Stomach smooth muscle (tissue), 2 donors: ENCODE results near the gene RASGEF1B.

ENCODE experiments used
- H3K27ac ChIP-seq: one replicate; pipeline ENCODE4 v1.7.0; 2013; ENCODE audit warnings: mild to moderate bottlenecking, low read length, inconsistent platforms
- H3K27me3 ChIP-seq, 2 donors: one replicate each; pipeline ENCODE4 v1.7.0; 2013; ENCODE audit warnings: low read length in 2 of 2; ENCODE audit not compliant: insufficient read depth in 2 of 2, control insufficient read depth in 1 of 2
- H3K36me3 ChIP-seq, 2 donors: one replicate each; pipeline ENCODE4 v1.7.0; 2013; ENCODE audit warnings: low read length in 2 of 2; ENCODE audit not compliant: control insufficient read depth in 2 of 2, insufficient read depth in 2 of 2
- H3K4me1 ChIP-seq: one replicate; pipeline ENCODE4 v1.7.0; 2013; ENCODE audit warnings: low read length; ENCODE audit not compliant: control insufficient read depth, insufficient read depth
- H3K4me3 ChIP-seq, 2 donors: one replicate each; pipeline ENCODE4 v1.7.0; 2013; ENCODE audit warnings: low read length in 2 of 2
- H3K9ac ChIP-seq, 2 donors: one replicate each; pipeline ENCODE4 v1.7.0; 2013; ENCODE audit warnings: low read length in 2 of 2, mild to moderate bottlenecking in 1 of 2
- H3K9me3 ChIP-seq, 2 donors: one replicate each; pipeline ENCODE4 v1.7.0; 2013; ENCODE audit warnings: low read length in 2 of 2; ENCODE audit not compliant: control insufficient read depth in 2 of 2
- donor health status: healthy.
- donor health status: Pancreatic carcinoma.

RASGEF1B gene

GRCh38 chr4:81460834-81461233, 10.9 kb downstream of the RASGEF1B start:
- H3K27me3 ChIP-seq: no peaks in the 10 kb centered on the region
- no peaks in the 10 kb centered on the region for H3K9me3 ChIP-seq
- no peak overlapping the region for H3K4me3 ChIP-seq
- no peak overlapping the region for H3K27ac ChIP-seq
- H3K4me1 ChIP-seq: no peaks in the 10 kb centered on the region
- H3K9ac ChIP-seq: no peak overlapping the region
- H3K36me3 ChIP-seq: peaks cover 0 to 2% of the 10 kb centered on the region in 2 donors

GRCh38 chr4:81460191-81460701, 11.5 kb downstream of the RASGEF1B start:
- Histone ChIP-seq H3K27me3 (no peaks in the 10 kb centered on the region), H3K4me1 (no peaks in the 10 kb centered on the region), H3K36me3 (peaks cover 0 to 2% of the 10 kb centered on the region in 2 donors), H3K9ac (no peak overlapping the region), H3K9me3 (no peaks in the 10 kb centered on the region), H3K4me3 (no peak overlapping the region), H3K27ac (no peak overlapping the region)

GRCh38 chr4:81459228-81459627, 12.5 kb downstream of the RASGEF1B start:
- Histone ChIP-seq H3K27ac (no peak overlapping the region), H3K36me3 (peaks cover 0 to 2% of the 10 kb centered on the region in 2 donors), H3K27me3 (no peaks in the 10 kb centered on the region), H3K4me1 (no peaks in the 10 kb centered on the region), H3K4me3 (no peak overlapping the region), H3K9me3 (no peaks in the 10 kb centered on the region), H3K9ac (no peak overlapping the region)

- Histone ChIP-seq H3K36me3 (peaks cover 0 to 2% of the 10 kb centered on the region in 2 donors), H3K27ac (no peak overlapping the region), H3K4me1 (no peaks in the 10 kb centered on the region), H3K4me3 (no peak overlapping the region), H3K27me3 (no peaks in the 10 kb centered on the region), H3K9me3 (no peaks in the 10 kb centered on the region), H3K9ac (no peak overlapping the region)
Measured at GRCh38 chr4:81457921-81458520, 13.7 kb downstream of the RASGEF1B start.

- peaks cover 0 to 2% of the 10 kb centered on the region in 2 donors for H3K36me3 ChIP-seq
Measured at GRCh38 chr4:81457345-81457744, 14.4 kb downstream of the RASGEF1B start.

GRCh38 chr4:81455897-81456296, 15.8 kb downstream of the RASGEF1B start:
- H3K36me3 ChIP-seq: peaks cover 0 to 2% of the 10 kb centered on the region in 2 donors

More at GRCh38 chr4:81457345-81457744, 14.4 kb downstream of the RASGEF1B start:
- no peaks in the 10 kb centered on the region for H3K4me1 ChIP-seq
- no peak overlapping the region for H3K9ac ChIP-seq
- H3K27ac ChIP-seq: no peak overlapping the region
- H3K4me3 ChIP-seq: no peak overlapping the region
- H3K27me3 ChIP-seq: no peaks in the 10 kb centered on the region
- no peaks in the 10 kb centered on the region for H3K9me3 ChIP-seq

GRCh38 chr4:81454948-81455347, 16.8 kb downstream of the RASGEF1B start:
- H3K4me3 ChIP-seq: no peak overlapping the region
- H3K27ac ChIP-seq: no peak overlapping the region

More at GRCh38 chr4:81455897-81456296, 15.8 kb downstream of the RASGEF1B start:
- H3K27me3 ChIP-seq: no peaks in the 10 kb centered on the region
- no peak overlapping the region for H3K27ac ChIP-seq
- H3K4me3 ChIP-seq: no peak overlapping the region
- no peaks in the 10 kb centered on the region for H3K9me3 ChIP-seq
- no peak overlapping the region for H3K9ac ChIP-seq
- H3K4me1 ChIP-seq: no peaks in the 10 kb centered on the region

GRCh38 chr4:81454499-81454898, 17.2 kb downstream of the RASGEF1B start:
- no peaks in the 10 kb centered on the region for H3K9me3 ChIP-seq
- H3K4me3 ChIP-seq: no peak overlapping the region
- no peaks in the 10 kb centered on the region for H3K4me1 ChIP-seq
- no peak overlapping the region for H3K27ac ChIP-seq
- H3K9ac ChIP-seq: no peak overlapping the region
- H3K36me3 ChIP-seq: peaks cover 0 to 2% of the 10 kb centered on the region in 2 donors
- H3K27me3 ChIP-seq: no peaks in the 10 kb centered on the region

More at GRCh38 chr4:81454948-81455347, 16.8 kb downstream of the RASGEF1B start:
- H3K9me3 ChIP-seq: no peaks in the 10 kb centered on the region
- H3K27me3 ChIP-seq: no peaks in the 10 kb centered on the region
- H3K36me3 ChIP-seq: peaks cover 0 to 2% of the 10 kb centered on the region in 2 donors
- H3K9ac ChIP-seq: no peak overlapping the region
- H3K4me1 ChIP-seq: no peaks in the 10 kb centered on the region

- H3K9me3 ChIP-seq: no peaks in the 10 kb centered on the region
- H3K4me3 ChIP-seq: no peak overlapping the region
- H3K36me3 ChIP-seq: peaks cover 0 to 2% of the 10 kb centered on the region in 2 donors
- no peaks in the 10 kb centered on the region for H3K27me3 ChIP-seq
- H3K9ac ChIP-seq: no peak overlapping the region
- no peaks in the 10 kb centered on the region for H3K4me1 ChIP-seq
- H3K27ac ChIP-seq: no peak overlapping the region
Measured at GRCh38 chr4:81453024-81453423, 18.7 kb downstream of the RASGEF1B start.

GRCh38 chr4:81452452-81453006, 19.2 kb downstream of the RASGEF1B start:
- H3K4me3 ChIP-seq: no peak overlapping the region
- no peaks in the 10 kb centered on the region for H3K4me1 ChIP-seq
- no peaks in the 10 kb centered on the region for H3K9me3 ChIP-seq
- H3K9ac ChIP-seq: no peak overlapping the region
- no peaks in the 10 kb centered on the region for H3K27me3 ChIP-seq
- peaks cover 0 to 7% of the 10 kb centered on the region in 2 donors for H3K36me3 ChIP-seq
- H3K27ac ChIP-seq: no peak overlapping the region

- Histone ChIP-seq H3K27ac (no peak overlapping the region), H3K36me3 (peaks cover 4 to 7% of the 10 kb centered on the region in 2 donors), H3K9me3 (no peaks in the 10 kb centered on the region), H3K9ac (no peak overlapping the region), H3K4me3 (no peak overlapping the region), H3K27me3 (no peaks in the 10 kb centered on the region), H3K4me1 (no peaks in the 10 kb centered on the region)
Measured at GRCh38 chr4:81449015-81449414, 22.7 kb downstream of the RASGEF1B start.
